OCI-LY1 (cell line): ENCODE results near the gene HNRNPL.

Source experiments
- EZH2 ChIP-seq: fragments of 200-600 bp; sonication (generic), shearing (Covaris generic); IDR thresholded peaks from 2 replicates; pipeline ENCODE4 v1.8.0; 2017; ENCODE audit warnings: borderline replicate concordance, mixed run types, mild to moderate bottlenecking, antibody characterized with exemption, low read length, moderate library complexity, mixed read lengths
- TF ChIP-seq, protein P1 (sequence below): fragments of 200-600 bp; sonication (generic), shearing (Covaris generic); IDR thresholded peaks from 2 replicates; pipeline ENCODE4 v1.5.1; 2017; ENCODE audit warnings: mild to moderate bottlenecking, antibody characterized with exemption, low read length, moderate library complexity, mixed read lengths

DNA sequence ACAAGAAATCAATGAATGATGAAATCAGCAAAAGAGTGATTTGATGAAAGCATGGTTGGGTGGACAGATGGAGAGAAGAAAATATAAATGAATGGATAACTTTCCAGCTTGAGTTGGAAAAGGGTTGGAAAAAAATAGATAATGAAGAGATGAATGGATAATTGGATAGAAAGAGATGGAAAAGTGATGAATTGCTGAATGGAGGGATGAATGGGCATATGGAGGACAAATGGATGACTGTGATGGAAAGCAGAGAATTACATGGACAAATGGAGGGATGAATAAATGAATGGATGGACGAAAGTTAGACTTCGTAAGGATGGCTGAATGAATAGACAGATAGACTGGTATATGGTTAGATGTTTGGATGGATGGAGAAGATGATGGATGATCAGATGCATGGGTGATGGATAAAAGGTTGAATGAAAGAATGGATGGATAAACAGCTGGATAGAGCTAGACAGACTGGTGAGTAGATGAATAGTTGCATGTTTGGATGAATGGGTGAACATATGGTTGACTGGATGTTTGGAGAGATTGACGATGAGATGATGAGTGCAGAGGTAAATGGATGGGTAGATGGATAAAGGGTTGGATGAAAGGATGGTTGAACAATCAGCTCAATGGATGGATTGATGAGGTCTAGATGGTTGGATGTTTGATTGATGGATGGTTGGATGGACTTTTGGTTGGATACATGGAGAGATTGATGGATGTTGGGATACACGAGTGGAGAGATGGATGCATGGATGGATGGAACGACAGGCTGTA, 49.0 kb downstream of the HNRNPL start:
- TF ChIP-seq, protein P1, sequence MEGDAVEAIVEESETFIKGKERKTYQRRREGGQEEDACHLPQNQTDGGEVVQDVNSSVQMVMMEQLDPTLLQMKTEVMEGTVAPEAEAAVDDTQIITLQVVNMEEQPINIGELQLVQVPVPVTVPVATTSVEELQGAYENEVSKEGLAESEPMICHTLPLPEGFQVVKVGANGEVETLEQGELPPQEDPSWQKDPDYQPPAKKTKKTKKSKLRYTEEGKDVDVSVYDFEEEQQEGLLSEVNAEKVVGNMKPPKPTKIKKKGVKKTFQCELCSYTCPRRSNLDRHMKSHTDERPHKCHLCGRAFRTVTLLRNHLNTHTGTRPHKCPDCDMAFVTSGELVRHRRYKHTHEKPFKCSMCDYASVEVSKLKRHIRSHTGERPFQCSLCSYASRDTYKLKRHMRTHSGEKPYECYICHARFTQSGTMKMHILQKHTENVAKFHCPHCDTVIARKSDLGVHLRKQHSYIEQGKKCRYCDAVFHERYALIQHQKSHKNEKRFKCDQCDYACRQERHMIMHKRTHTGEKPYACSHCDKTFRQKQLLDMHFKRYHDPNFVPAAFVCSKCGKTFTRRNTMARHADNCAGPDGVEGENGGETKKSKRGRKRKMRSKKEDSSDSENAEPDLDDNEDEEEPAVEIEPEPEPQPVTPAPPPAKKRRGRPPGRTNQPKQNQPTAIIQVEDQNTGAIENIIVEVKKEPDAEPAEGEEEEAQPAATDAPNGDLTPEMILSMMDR = no peak
- no peak for TF ChIP-seq EZH2
